ENCODE results near the gene DGAT2L6.
"Not testable (repeated sequence)": the region's sequence is repeated elsewhere in the genome, so short reads cannot be mapped to it uniquely, and the experiment has no call there.

DGAT2L6 gene

GRCh38 chrX:70196961-70197720, 19.9 kb downstream of the DGAT2L6 start:
- DNase-seq, result peak; percentile 28 to 57 (median 49)

DNA sequence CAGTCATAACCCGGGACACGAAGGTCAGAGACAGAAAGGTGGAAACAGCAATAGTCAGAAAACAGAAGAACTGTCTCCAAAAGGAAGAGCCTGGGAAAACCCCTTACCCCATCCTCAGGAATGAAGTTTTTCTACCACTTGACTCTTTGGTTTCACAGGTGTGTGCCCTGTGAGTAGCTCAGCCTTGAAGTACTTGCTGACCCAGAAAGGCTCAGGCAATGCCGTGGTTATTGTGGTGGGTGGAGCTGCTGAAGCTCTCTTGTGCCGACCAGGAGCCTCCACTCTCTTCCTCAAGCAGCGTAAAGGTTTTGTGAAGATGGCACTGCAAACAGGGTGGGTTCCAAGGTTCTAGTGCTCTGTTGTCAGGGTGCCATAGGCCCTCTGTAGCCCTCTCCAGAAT, 24.4 kb downstream of the DGAT2L6 start:
- DNase-seq, result no peak

- no peak for DNase-seq
These were observed 31.2 kb downstream of the DGAT2L6 start for GRCh38 chrX:70208479-70208878.

- DNase-seq, result not testable (repeated sequence)
These were observed 32.3 kb downstream of the DGAT2L6 start for GRCh38 chrX:70209570-70209969.

DNA sequence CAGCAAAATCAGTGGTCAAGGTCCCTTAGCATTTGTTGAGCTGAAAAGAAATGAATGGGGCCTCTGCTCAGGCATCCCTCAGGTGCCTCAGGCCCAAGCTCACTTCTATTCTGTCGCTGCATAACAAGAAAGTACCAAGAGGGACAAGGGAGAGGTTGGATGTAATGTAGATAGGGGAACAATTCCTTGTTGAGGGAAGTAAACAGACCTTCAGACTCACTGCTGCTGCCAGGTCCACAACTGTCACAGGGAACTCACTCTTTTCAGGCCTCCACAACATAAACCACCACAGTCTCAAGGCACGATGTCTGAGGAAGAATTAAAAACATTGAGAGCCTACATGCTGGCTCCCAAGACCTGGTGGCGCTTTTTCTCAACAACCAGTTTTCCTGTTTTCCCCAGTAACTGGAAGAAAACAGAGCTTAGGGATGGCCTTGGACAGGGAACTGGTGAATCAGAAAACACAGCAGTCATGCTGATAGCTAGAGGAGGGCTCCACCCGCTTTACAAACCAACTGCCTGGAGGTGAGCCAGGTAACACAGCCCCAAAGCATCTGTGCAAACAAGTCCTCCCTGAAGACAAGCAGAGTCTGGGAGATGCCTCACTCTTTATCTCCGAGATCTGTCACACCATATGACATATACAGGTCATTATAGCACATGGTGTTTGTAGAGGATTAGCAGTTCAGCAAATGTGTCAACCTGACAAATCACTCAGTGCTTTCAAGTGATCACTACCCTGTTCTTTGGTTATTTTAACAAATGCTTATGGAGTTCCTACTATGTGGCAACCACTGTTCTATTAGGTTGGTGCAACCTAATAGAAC, 42.9 kb downstream of the DGAT2L6 start:
- DNase-seq, result no peak

DNA sequence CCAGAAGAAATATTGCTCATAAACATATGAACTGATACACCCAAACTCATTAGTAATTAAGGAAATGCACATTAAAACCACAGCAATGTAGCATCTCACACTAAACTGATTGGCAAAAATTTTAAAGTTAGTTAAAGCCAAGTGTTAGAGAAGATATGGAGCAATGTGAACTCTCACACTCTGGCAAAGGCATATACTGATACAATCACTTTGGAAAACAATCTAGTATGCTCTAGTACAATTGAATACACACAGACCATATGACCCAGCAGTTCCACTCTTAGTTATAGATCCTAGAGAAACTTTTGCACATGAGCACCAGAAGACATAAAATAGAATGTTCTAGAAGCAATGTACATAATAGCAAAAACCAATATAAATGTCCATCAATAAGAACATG, 48.8 kb downstream of the DGAT2L6 start:
- DNase-seq, result no peak

DNA sequence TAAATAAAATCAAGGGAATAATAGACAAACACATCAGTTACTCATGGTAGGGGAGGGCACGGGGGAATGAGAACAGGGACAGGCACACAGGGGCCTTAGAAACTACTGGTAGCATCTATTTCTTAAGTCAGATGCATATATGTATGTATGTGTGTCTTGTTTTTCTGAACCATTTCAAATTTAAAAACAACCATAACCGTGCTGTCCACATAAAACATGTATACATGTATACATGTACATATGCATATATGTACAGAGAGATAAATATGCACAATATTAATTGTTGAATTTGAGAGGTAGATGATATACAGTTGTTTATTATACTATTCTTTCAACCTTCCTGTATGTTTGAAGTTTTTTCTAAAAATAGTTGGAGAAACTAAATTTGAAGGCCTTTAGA, 49.4 kb downstream of the DGAT2L6 start:
- DNase-seq, result no peak

- DNase-seq, result no peak
These were observed 54.4 kb downstream of the DGAT2L6 start for GRCh38 chrX:70231666-70232065.

DNA sequence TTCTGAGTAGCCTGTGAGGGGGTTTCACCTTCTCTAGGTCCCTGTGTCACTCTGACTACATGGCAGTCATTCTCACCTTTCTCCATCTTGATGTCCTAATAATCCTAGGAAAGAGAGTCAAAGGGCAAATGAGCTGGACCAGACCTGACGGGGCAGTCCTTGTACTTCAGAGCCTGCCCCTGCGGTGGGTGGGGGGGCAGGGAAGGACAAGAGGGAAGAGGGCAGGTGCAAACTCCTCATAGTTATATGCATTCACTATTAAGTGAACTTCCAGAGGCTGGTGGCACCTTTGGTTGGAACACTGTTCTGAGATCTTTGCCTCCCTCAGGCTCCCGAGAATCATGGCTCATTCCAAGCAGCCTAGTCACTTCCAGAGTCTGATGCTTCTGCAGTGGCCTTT, 57.1 kb downstream of the DGAT2L6 start, which contains the start of gene AWAT1:
TSS of gene AWAT1 (plus strand) at position 301 of the 400 bp plus-strand sequence. CDS start at position 342, 41 bp downstream.
- no peak for DNase-seq

GRCh38 chrX:70240751-70241150, 63.5 kb downstream of the DGAT2L6 start:
- DNase-seq, result no peak

DNA sequence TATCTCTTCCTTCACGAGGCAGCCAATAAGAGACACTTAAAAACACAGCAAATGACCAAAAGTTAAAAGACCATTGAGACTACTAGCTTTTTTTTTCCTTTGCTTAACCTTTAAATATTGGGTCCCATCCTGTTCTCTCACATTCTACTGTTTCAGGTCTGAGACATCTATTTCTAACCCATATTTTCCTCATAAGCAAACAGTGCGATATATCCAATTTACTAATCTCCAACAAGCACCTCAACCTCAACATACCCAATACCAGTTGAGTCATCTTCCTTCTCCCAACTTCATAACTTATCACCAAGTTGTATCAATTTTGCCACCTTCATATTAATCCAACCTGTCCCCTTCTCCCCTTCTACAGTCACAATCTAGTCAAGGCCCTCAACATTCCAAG, 64.2 kb downstream of the DGAT2L6 start:
- no peak for DNase-seq

GRCh38 chrX:70243601-70244000, 66.3 kb downstream of the DGAT2L6 start:
- not testable (repeated sequence) for DNase-seq

DNA sequence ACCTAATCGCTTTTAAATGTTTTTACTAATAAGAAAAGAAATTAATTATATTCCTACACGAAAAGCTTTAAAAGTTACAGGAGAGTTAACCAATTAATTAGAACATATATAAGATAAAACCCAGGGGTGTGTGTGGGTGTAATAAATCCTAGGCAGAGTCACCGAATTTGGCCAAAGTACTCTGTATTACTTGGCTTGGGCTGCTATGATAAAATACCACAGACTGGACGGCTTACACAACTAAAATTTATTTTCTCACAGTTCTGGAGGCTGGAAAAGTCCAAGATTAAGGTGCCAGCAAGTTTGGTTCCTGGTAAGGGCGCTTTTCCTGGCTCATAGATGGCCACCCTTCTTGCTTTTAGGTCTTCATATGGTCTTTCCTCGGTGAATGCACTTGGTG, 67.6 kb downstream of the DGAT2L6 start:
- no peak for DNase-seq

DNA sequence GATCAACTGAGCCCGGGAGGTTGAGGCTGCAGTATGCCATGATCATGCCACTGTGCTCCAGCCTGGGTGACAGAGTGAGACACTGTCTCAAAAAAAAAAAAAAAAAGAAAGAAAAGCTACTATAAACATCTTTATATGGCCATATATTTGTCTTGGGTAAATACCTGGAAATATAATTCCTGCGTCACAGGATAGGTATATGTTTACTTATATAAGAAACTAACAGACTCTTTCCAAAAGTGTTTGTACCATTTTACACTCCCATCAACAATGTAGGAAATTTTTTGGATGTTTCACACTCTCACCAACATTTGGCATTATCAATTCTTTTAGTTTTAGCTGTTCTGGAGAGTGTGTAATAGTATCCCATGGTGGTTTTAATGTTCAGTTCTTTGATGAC, 70.0 kb downstream of the DGAT2L6 start:
- no peak for DNase-seq

GRCh38 chrX:70252491-70252890, 75.2 kb downstream of the DGAT2L6 start:
- no peak for DNase-seq

- DNase-seq, result no peak
These were observed 76.2 kb downstream of the DGAT2L6 start for GRCh38 chrX:70253377-70254062.

DNA sequence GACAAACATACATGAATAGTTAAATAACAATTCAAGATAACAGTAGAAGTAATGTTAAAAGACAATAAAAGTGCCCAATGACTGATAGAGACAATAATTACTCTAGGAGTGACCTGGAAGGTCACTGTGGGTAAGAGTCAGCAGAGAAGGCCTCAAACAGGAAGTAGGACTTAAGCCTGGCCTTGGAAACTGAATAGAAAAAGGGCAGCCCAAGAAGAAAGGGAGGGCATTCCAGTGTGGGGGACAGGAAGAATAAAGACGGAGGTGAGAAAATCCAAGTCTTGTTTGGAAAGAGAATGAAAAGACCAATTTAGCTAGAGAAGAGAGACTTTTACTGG, 76.7 kb downstream of the DGAT2L6 start:
- no peak for DNase-seq

GRCh38 chrX:70254909-70255308, 77.6 kb downstream of the DGAT2L6 start:
- no peak for DNase-seq

Data from suppressor macrophage treated with lipopolysaccharide for 1 hour (primary cell).